IMR-90 (cell line): ENCODE results near the gene ABCA7. TPM values are rescaled to one million over a fixed set of nuclear protein-coding genes. Genes with fewer than 3 reads are reported as not detected.

Experiments
- ATAC-seq: fragments of 200-7000 bp; cut with Tn5 transposase; 2 replicates; pipeline ENCODE4 v1.9.1; 2020; ENCODE audit warnings: low read depth, mild to moderate bottlenecking, moderate library complexity
- BruUV-seq: library from RNA; stranded (reverse); fragments of 400-500 nt; replicated peaks from 2 replicates; lab custom pipeline; 2021; lab: Mats Ljungman, UMichigan
- CTCF ChIA-PET: fragments of 300-600 bp; formaldehyde crosslinking; extraction: SDS; loops from one replicate; lab custom pipeline; 2021; ENCODE audit warnings: antibody characterized with exemption; lab: Yijun Ruan, JAX
- POLR2A ChIA-PET: fragments of 300-600 bp; sonication (Branson Sonifier 250); formaldehyde crosslinking; loops from one replicate; lab custom pipeline; 2022; ENCODE audit warnings: antibody characterized with exemption; ENCODE audit not compliant: unreplicated experiment; lab: Charles Lee
- DNase-seq: peaks from one replicate; pipeline ENCODE4 v3.0.0; 2013
- H2AFZ ChIP-seq: replicated peaks from 2 replicates; pipeline ENCODE3; 2013; ENCODE audit warnings: low read length, mild to moderate bottlenecking; ENCODE audit not compliant: poor library complexity
- H2AK5ac ChIP-seq: 2 replicates; pipeline ENCODE4 v1.6.1; 2013; ENCODE audit warnings: low read depth, low read length, inconsistent platforms
- H2AK9ac ChIP-seq: replicated peaks from 2 replicates; pipeline ENCODE3; 2013; ENCODE audit warnings: mild to moderate bottlenecking, low read depth, low read length, moderate library complexity; ENCODE audit not compliant: poor library complexity
- H2BK120ac ChIP-seq: 2 replicates; pipeline ENCODE4 v1.6.1; 2013; ENCODE audit warnings: low read depth, low read length, inconsistent platforms
- H2BK15ac ChIP-seq: 3 replicates; pipeline ENCODE4 v1.6.1; 2013; ENCODE audit warnings: low read depth, low read length, inconsistent platforms
- H2BK20ac ChIP-seq: 2 replicates; pipeline ENCODE4 v1.6.1; 2013; ENCODE audit warnings: low read depth, mild to moderate bottlenecking, inconsistent platforms, low read length, moderate library complexity
- H2BK5ac ChIP-seq: 2 replicates; pipeline ENCODE4 v1.6.1; 2013; ENCODE audit warnings: mild to moderate bottlenecking, low read depth, low read length, inconsistent platforms; ENCODE audit not compliant: poor library complexity, severe bottlenecking
- H3K14ac ChIP-seq: replicated peaks from 2 replicates; pipeline ENCODE4 v1.6.1; 2013; ENCODE audit warnings: low read depth, low read length, inconsistent platforms
- H3K18ac ChIP-seq: 2 replicates; pipeline ENCODE4 v1.6.1; 2013; ENCODE audit warnings: low read depth, low read length, control low read depth
- H3K23ac ChIP-seq: 2 replicates; pipeline ENCODE4 v1.6.1; 2013; ENCODE audit warnings: low read depth, low read length, inconsistent platforms
- H3K27ac ChIP-seq: 2 replicates; pipeline ENCODE4 v1.5.1; 2013; ENCODE audit warnings: mild to moderate bottlenecking, control low read depth, low read length; ENCODE audit not compliant: insufficient read depth
- H3K27me3 ChIP-seq: 2 replicates; pipeline ENCODE4 v1.6.1; 2013; ENCODE audit warnings: low read length; ENCODE audit not compliant: control insufficient read depth, insufficient read depth
- H3K36me3 ChIP-seq: 2 replicates; pipeline ENCODE4 v1.6.1; 2013; ENCODE audit warnings: low read length, mixed read lengths; ENCODE audit not compliant: control insufficient read depth, insufficient read depth
- H3K4ac ChIP-seq: 2 replicates; pipeline ENCODE4 v1.6.1; 2013; ENCODE audit warnings: low read depth, low read length, inconsistent platforms
- H3K4me1 ChIP-seq: 2 replicates; pipeline ENCODE4 v1.6.1; 2013; ENCODE audit warnings: low read length, mixed read lengths; ENCODE audit not compliant: control insufficient read depth, insufficient read depth
- H3K4me2 ChIP-seq: 2 replicates; pipeline ENCODE4 v1.6.1; 2013; ENCODE audit warnings: low read depth, mild to moderate bottlenecking, control low read depth, low read length, moderate library complexity
- H3K4me3 ChIP-seq: 2 replicates; pipeline ENCODE4 v1.5.1; 2013; ENCODE audit warnings: low read depth, mild to moderate bottlenecking, control low read depth, low read length, moderate library complexity; ENCODE audit not compliant: insufficient read depth
- H3K56ac ChIP-seq: 2 replicates; pipeline ENCODE4 v1.6.1; 2013; ENCODE audit warnings: low read length, inconsistent platforms; ENCODE audit not compliant: insufficient read depth; ENCODE audit errors: extremely low read depth
- H3K79me1 ChIP-seq, 2 experiments: 2 replicates each; pipeline ENCODE4 v1.6.1; 2013; ENCODE audit warnings: low read length in 2 of 2, inconsistent platforms in 1 of 2, low read depth in 1 of 2
- H3K9ac ChIP-seq: 2 replicates; pipeline ENCODE4 v1.6.1; 2013; ENCODE audit warnings: low read depth, low read length, control low read depth
- H3K9me1 ChIP-seq: 2 replicates; pipeline ENCODE4 v1.6.1; 2013; ENCODE audit warnings: low read length, inconsistent platforms; ENCODE audit not compliant: insufficient read depth
- H3K9me3 ChIP-seq: 2 replicates; pipeline ENCODE4 v1.6.1; 2013; ENCODE audit warnings: low read length; ENCODE audit not compliant: control insufficient read depth, insufficient read depth
- H4K20me1 ChIP-seq: 2 replicates; pipeline ENCODE4 v1.6.1; 2013; ENCODE audit warnings: low read length, inconsistent platforms; ENCODE audit not compliant: insufficient read depth
- H4K5ac ChIP-seq: 2 replicates; pipeline ENCODE4 v1.6.1; 2013; ENCODE audit warnings: mild to moderate bottlenecking, low read depth, low read length, control low read depth
- H4K8ac ChIP-seq, 2 experiments: 2 replicates each; pipeline ENCODE4 v1.6.1; 2013; ENCODE audit warnings: low read depth in 2 of 2, low read length in 2 of 2, control low read depth in 1 of 2, inconsistent platforms in 1 of 2
- H4K91ac ChIP-seq: 2 replicates; pipeline ENCODE4 v1.6.1; 2013; ENCODE audit warnings: low read depth, low read length, inconsistent platforms; ENCODE audit not compliant: insufficient read depth
- CTCF ChIP-seq: conservative IDR thresholded peaks from 2 replicates; pipeline ENCODE4 v1.5.1; 2012; ENCODE audit warnings: mild to moderate bottlenecking, low read depth, low read length, improper control_type of control experiment
- NFE2L2 ChIP-seq: fragments of 150-350 bp; IDR thresholded peaks from 2 replicates; pipeline ENCODE4 v1.6.1; 2016; ENCODE audit warnings: low read depth, mild to moderate bottlenecking, low read length
- POLR2A ChIP-seq: IDR thresholded peaks from 2 replicates; pipeline ENCODE4 v1.6.1; 2012; ENCODE audit warnings: mild to moderate bottlenecking, low read depth, low read length
- RFX5 ChIP-seq: IDR thresholded peaks from 2 replicates; pipeline ENCODE4 v1.8.0; 2012; ENCODE audit warnings: low read depth, mild to moderate bottlenecking, low read length, moderate library complexity
- WGBS, 2 experiments: methylation state at CpG; one replicate each; pipeline versions ENCODE4 v1.1.5 to v1.1.7; 2013; ENCODE audit warnings: missing lambda C conversion rate in 2 of 2; ENCODE audit not compliant: insufficient read length in 1 of 2; ENCODE audit errors: extremely low coverage in 2 of 2; 5-methylcytosine and 5-hydroxymethylcytosine counted together
- dilution Hi-C: fragments of 300-500 bp; cut with HindIII; formaldehyde crosslinking; loops from one replicate; pipeline ENCODE4 v1.14.3; 2018; ENCODE audit warnings: low sequenced_read_pairs; ENCODE audit not compliant: unreplicated experiment
- in situ Hi-C: fragments of 300-500 bp; cut with MboI; formaldehyde crosslinking; loops from 3 replicates; pipeline ENCODE4 v1.14.3; 2019; ENCODE audit warnings: low sequenced_read_pairs, inconsistent platforms, mixed read lengths
- intact Hi-C: fragments of 100-400 bp; cut with micrococcal nuclease; formaldehyde crosslinking; loops from 2 replicates; pipeline ENCODE4 v1.10.0; 2022
- polyA plus RNA-seq, 3 experiments: library from polyadenylated mRNA; depleted of rRNA; stranded (reverse); fragments of >200 nt; gene quantifications; 2 replicates each; pipeline ENCODE4 v1.2.3, GENCODE V29; 2012; ENCODE audit warnings: low replicate concordance in 1 of 3
- total RNA-seq: library from RNA; depleted of rRNA; stranded (reverse); fragments of >200 nt; gene quantifications from 2 replicates; pipeline ENCODE4 v1.2.3, GENCODE V29; 2012

ABCA7 gene
- total and polyA plus RNA-seq, 2 of the 4 experiments (the other 2 are of a cell fraction) = 0.36 to 3.3 TPM

GRCh38 chr19:1051791-1052190, 11.9 kb downstream of the ABCA7 start:
- dilution Hi-C loops (no loop called here), in situ Hi-C loops (no loop called here), intact Hi-C loops (no loop called here)
- H2BK5ac ChIP-seq = no peak overlapping the region
- H2AFZ ChIP-seq = no peak overlapping the region
- H4K20me1 ChIP-seq = no peaks in the 10 kb centered on the region
- H3K56ac ChIP-seq = no peak overlapping the region
- H3K79me1 ChIP-seq = no peaks in the 10 kb centered on the region
- H3K36me3 ChIP-seq = peaks cover 1% of the 10 kb centered on the region; the same call in 1 of the 2 replicates
- no peaks in the 10 kb centered on the region for H3K4me1 ChIP-seq
- no peak overlapping the region for H3K23ac ChIP-seq
- no peak overlapping the region for H2BK20ac ChIP-seq
- DNase-seq (no peak), ATAC-seq (no peak)
- no TSS peak for BruUV-seq
- H3K27ac ChIP-seq = no peak overlapping the region
- H2BK120ac ChIP-seq = no peak overlapping the region
- H4K5ac ChIP-seq = no peak overlapping the region
- no peak overlapping the region for H2AK5ac ChIP-seq
- no peak overlapping the region for H4K8ac ChIP-seq
- H3K4me2 ChIP-seq = no peak overlapping the region
- no peaks in the 10 kb centered on the region for H3K9me1 ChIP-seq
- POLR2A ChIA-PET = no interaction called here
- WGBS, 2 experiments = 80% methylated on average over 7 of the region's 17 CpGs; no CpG with 5 or more reads in 1 of the 2 experiments
- H3K4ac ChIP-seq = no peak overlapping the region
- CTCF ChIA-PET = no interaction called here
- H3K14ac ChIP-seq = no peak overlapping the region
- peaks cover 21% of the 10 kb centered on the region for H3K9me3 ChIP-seq
- H3K9ac ChIP-seq = no peak overlapping the region
- no peak overlapping the region for H3K18ac ChIP-seq
- no peaks in the 10 kb centered on the region for H3K27me3 ChIP-seq
- no peak overlapping the region for H4K91ac ChIP-seq
- no peak overlapping the region for H3K4me3 ChIP-seq
- no peak for TF ChIP-seq CTCF
- no peak for TF ChIP-seq RFX5
- no peak for TF ChIP-seq POLR2A
- TF ChIP-seq NFE2L2 = no peak
- no peak overlapping the region for H2BK15ac ChIP-seq
- no peak overlapping the region for H2AK9ac ChIP-seq
